OCI-LY1 (cell line): ENCODE results near the gene ARID5B.

Experiments used
- H2AFZ ChIP-seq: fragments of 200-600 bp; sonication (generic), shearing (Covaris generic); 2 replicates; pipeline ENCODE4 v1.6.0; 2014; ENCODE audit warnings: antibody characterized with exemption, mild to moderate bottlenecking, low read length
- H3F3A ChIP-seq: fragments of 200-600 bp; sonication (generic), shearing (Covaris generic); 2 replicates; pipeline ENCODE4 v1.6.0; 2014; ENCODE audit warnings: mild to moderate bottlenecking, antibody characterized with exemption, low read length, moderate library complexity; ENCODE audit not compliant: insufficient read depth
- H3K27ac ChIP-seq: fragments of 200-600 bp; sonication (generic); 2 replicates; pipeline ENCODE4 v1.5.1; 2014; ENCODE audit warnings: low read length, mixed run types, mild to moderate bottlenecking, low read depth; ENCODE audit not compliant: poor library complexity, severe bottlenecking
- H3K27me3 ChIP-seq: fragments of 200-600 bp; sonication (generic); 2 replicates; pipeline ENCODE4 v1.6.0; 2014; ENCODE audit warnings: antibody characterized with exemption, mild to moderate bottlenecking, low read length, moderate library complexity; ENCODE audit not compliant: insufficient read depth
- H3K36me3 ChIP-seq: fragments of 200-600 bp; sonication (generic); 2 replicates; pipeline ENCODE4 v1.6.1; 2014; ENCODE audit warnings: mild to moderate bottlenecking, antibody characterized with exemption, low read length, moderate library complexity, mixed read lengths; ENCODE audit not compliant: insufficient read depth
- H3K4me1 ChIP-seq: fragments of 200-600 bp; sonication (generic); 2 replicates; pipeline ENCODE4 v1.5.1; 2014; ENCODE audit warnings: mild to moderate bottlenecking, low read length, moderate library complexity; ENCODE audit not compliant: insufficient read depth, severe bottlenecking
- H3K4me2 ChIP-seq: fragments of 200-600 bp; sonication (generic), shearing (Covaris generic); 2 replicates; pipeline ENCODE4 v1.6.1; 2014; ENCODE audit warnings: low read length
- H3K4me3 ChIP-seq: fragments of 200-600 bp; sonication (generic); 2 replicates; pipeline ENCODE4 v1.5.1; 2014; ENCODE audit warnings: low read length, low read depth, mild to moderate bottlenecking, mixed read lengths; ENCODE audit not compliant: poor library complexity, severe bottlenecking
- H3K79me2 ChIP-seq: fragments of 200-600 bp; shearing (Covaris generic); 2 replicates; pipeline ENCODE4 v1.6.1; 2016; ENCODE audit warnings: mixed run types, low read length, mixed read lengths; ENCODE audit not compliant: insufficient read depth
- H3K9ac ChIP-seq: fragments of 200-600 bp; sonication (generic), shearing (Covaris generic); 2 replicates; pipeline ENCODE4 v1.6.1; 2014; ENCODE audit warnings: mild to moderate bottlenecking, low read length, mixed read lengths
- H3K9me2 ChIP-seq: fragments of 200-600 bp; sonication (generic), shearing (Covaris generic); 2 replicates; pipeline ENCODE4 v1.6.1; 2014; ENCODE audit warnings: low read depth, mild to moderate bottlenecking, low read length, mixed read lengths
- H3K9me3 ChIP-seq: fragments of 200-600 bp; shearing (Covaris generic); 2 replicates; pipeline ENCODE4 v1.6.1; 2014; ENCODE audit warnings: low read length, mixed read lengths
- H4K20me1 ChIP-seq: fragments of 200-600 bp; sonication (generic), shearing (Covaris generic); 2 replicates; pipeline ENCODE4 v1.6.0; 2016; ENCODE audit warnings: mild to moderate bottlenecking, low read length; ENCODE audit not compliant: insufficient read depth
- EZH2 ChIP-seq: fragments of 200-600 bp; sonication (generic), shearing (Covaris generic); IDR thresholded peaks from 2 replicates; pipeline ENCODE4 v1.8.0; 2017; ENCODE audit warnings: borderline replicate concordance, mixed run types, mild to moderate bottlenecking, antibody characterized with exemption, low read length, moderate library complexity, mixed read lengths
- TF ChIP-seq, protein P1 (sequence below): fragments of 200-600 bp; sonication (generic), shearing (Covaris generic); IDR thresholded peaks from 2 replicates; pipeline ENCODE4 v1.5.1; 2017; ENCODE audit warnings: mild to moderate bottlenecking, antibody characterized with exemption, low read length, moderate library complexity, mixed read lengths

ARID5B gene

GRCh38 chr10:61952028-61952674 is 50.7 kb downstream of the ARID5B start:
- Histone ChIP-seq H3K36me3 (peaks cover 54% of the 10 kb centered on the region), H3K27ac (peak overlapping the region; percentile 41)

DNA sequence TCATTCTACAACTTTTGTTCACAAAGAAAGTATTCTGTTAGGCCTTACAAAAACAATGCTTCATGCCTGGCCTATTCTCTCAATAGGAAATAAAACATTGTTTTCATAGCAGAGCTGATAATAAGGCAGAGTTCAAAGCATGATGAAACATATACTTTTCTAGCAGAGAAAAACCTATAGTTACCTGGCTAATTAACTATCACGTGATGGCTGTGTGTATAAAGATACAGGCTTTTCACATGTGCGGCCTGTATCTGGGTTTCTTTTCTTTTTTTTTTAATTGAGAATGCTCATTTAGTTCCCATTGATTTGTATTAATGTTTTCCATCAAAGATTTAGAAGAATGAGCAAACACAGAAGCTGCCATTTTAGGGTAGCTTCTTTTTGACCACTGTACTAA is 51.7 kb downstream of the ARID5B start:
- Histone ChIP-seq H3K27me3 (no peaks in the 10 kb centered on the region), H3K27ac (peak overlapping the region; percentile 41), H3K4me2 (no peak overlapping the region), H4K20me1 (no peaks in the 10 kb centered on the region), H3K9ac (no peak overlapping the region), H3K36me3 (peaks cover 44% of the 10 kb centered on the region), H3K9me2 (no peaks in the 10 kb centered on the region), H2AFZ (no peak overlapping the region), H3K4me3 (no peak overlapping the region), H3K4me1 (peaks cover 76% of the 10 kb centered on the region), H3K9me3 (no peaks in the 10 kb centered on the region), H3K79me2 (peaks cover 3% of the 10 kb centered on the region; the same call in 1 of the 2 replicates), H3F3A (no peaks in the 10 kb centered on the region; the same call in 1 of the 2 replicates)
- TF ChIP-seq, protein P1, sequence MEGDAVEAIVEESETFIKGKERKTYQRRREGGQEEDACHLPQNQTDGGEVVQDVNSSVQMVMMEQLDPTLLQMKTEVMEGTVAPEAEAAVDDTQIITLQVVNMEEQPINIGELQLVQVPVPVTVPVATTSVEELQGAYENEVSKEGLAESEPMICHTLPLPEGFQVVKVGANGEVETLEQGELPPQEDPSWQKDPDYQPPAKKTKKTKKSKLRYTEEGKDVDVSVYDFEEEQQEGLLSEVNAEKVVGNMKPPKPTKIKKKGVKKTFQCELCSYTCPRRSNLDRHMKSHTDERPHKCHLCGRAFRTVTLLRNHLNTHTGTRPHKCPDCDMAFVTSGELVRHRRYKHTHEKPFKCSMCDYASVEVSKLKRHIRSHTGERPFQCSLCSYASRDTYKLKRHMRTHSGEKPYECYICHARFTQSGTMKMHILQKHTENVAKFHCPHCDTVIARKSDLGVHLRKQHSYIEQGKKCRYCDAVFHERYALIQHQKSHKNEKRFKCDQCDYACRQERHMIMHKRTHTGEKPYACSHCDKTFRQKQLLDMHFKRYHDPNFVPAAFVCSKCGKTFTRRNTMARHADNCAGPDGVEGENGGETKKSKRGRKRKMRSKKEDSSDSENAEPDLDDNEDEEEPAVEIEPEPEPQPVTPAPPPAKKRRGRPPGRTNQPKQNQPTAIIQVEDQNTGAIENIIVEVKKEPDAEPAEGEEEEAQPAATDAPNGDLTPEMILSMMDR = no peak
- TF ChIP-seq EZH2 = no peak

More at GRCh38 chr10:61952028-61952674, 50.7 kb downstream of the ARID5B start:
- no peak overlapping the region for H3K4me3 ChIP-seq
- H2AFZ ChIP-seq = no peak overlapping the region
- H3K27me3 ChIP-seq = no peaks in the 10 kb centered on the region
- peaks cover 66% of the 10 kb centered on the region for H3K4me1 ChIP-seq
- no peak overlapping the region for H3K9ac ChIP-seq
- H3K9me3 ChIP-seq = no peaks in the 10 kb centered on the region
- H3K9me2 ChIP-seq = no peaks in the 10 kb centered on the region
- H3K4me2 ChIP-seq = no peak overlapping the region
- TF ChIP-seq, protein P1 = no peak
- TF ChIP-seq EZH2 = no peak
- H3F3A ChIP-seq = no peaks in the 10 kb centered on the region
- no peaks in the 10 kb centered on the region for H4K20me1 ChIP-seq
- peaks cover 3% of the 10 kb centered on the region; the same call in 1 of the 2 replicates for H3K79me2 ChIP-seq

GRCh38 chr10:61957806-61958205 is 56.3 kb downstream of the ARID5B start:
- no peaks in the 10 kb centered on the region for H4K20me1 ChIP-seq
- H3K27ac ChIP-seq = peak overlapping the region; percentile 98
- peaks cover 98% of the 10 kb centered on the region for H3K4me1 ChIP-seq
- H3K79me2 ChIP-seq = peaks cover 3% of the 10 kb centered on the region; the same call in 1 of the 2 replicates
- H3F3A ChIP-seq = no peaks in the 10 kb centered on the region; the same call in 1 of the 2 replicates
- H3K27me3 ChIP-seq = no peaks in the 10 kb centered on the region
- peak overlapping the region; percentile 16 for H3K4me3 ChIP-seq
- H3K9me3 ChIP-seq = no peaks in the 10 kb centered on the region
- peak overlapping the region; percentile 56 for H3K4me2 ChIP-seq
- H3K9me2 ChIP-seq = no peaks in the 10 kb centered on the region
- peak overlapping the region; percentile 64 for H3K9ac ChIP-seq
- no peak for TF ChIP-seq EZH2
- TF ChIP-seq, protein P1 = no peak
- H3K36me3 ChIP-seq = peaks cover 17% of the 10 kb centered on the region
- no peak overlapping the region for H2AFZ ChIP-seq
